GM19452 (cell line): Measurements from ENCODE around the gene PLBD2.

Source experiments
- ATAC-seq: cut with Tn5 transposase; IDR thresholded peaks from one replicate; pipeline ENCODE4 v1.9.1; 2021; ENCODE audit not compliant: unreplicated experiment

PLBD2 gene

DNA sequence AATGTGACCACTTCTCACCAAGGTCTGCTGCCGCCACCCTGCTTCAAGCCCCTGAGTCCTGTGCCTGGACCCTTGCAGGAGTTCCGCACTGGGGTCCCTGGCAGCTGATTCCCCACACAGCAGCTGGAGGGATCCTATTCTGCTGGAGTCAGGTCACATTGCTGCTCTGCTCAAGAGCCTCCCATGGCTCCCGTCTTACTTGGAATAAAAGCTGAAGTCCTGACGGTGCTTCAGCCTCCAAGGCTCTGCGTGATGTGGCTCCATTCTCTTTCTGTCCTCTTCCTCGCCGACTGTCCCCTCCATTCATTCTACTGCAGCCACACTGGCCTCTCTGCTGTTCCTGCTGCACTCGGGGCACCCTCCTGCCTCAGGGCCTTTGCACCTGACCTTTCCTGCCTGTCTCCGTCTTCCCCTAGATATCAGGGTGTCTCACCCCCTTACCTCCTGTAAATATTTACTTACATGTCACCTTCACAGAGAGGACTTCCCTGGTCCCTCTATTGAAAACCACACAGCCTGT is 56.2 kb downstream of the PLBD2 start:
- no peak for ATAC-seq

- no peak for ATAC-seq
These were observed 57.8 kb downstream of the PLBD2 start for GRCh38 chr12:113416091-113416754.

- no peak for ATAC-seq
These were observed 60.0 kb downstream of the PLBD2 start for GRCh38 chr12:113418213-113418879.

DNA sequence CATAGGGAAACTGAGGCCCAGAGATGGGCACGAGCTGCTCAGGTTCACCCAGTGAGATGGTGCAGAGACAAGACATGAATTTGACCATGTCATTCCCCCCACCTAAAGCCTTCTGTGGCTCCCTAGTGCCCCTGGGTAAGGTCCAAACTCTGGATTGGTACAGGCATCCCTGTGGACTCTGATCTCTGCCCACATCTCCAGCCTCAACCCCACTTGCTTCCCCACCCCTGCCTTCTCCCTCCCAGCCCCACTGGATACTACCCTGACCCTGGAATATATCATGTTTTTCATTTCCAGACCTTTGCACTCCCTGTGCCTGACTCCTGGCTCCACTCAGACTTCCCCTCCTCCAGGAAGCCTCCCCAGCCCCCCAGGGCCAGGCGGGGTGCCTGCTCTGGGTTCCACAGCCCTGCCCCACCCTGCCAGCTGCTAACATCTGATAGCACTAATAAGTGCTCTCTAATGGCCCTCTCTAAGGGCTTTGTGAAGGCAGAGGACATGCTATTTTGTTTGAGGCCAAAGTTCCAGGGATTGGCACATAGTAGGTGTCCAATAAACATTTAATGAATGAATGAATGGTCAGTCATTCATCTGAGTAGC is 62.7 kb downstream of the PLBD2 start:
- no peak for ATAC-seq

- ATAC-seq = peak; percentile 83
These were observed 63.9 kb downstream of the PLBD2 start, which contains the start of gene SDSL for GRCh38 chr12:113422030-113422885. Gene SDSL (plus strand): TSS chr12:113422380. CDS start chr12:113427983, 5,603 bp downstream.

DNA sequence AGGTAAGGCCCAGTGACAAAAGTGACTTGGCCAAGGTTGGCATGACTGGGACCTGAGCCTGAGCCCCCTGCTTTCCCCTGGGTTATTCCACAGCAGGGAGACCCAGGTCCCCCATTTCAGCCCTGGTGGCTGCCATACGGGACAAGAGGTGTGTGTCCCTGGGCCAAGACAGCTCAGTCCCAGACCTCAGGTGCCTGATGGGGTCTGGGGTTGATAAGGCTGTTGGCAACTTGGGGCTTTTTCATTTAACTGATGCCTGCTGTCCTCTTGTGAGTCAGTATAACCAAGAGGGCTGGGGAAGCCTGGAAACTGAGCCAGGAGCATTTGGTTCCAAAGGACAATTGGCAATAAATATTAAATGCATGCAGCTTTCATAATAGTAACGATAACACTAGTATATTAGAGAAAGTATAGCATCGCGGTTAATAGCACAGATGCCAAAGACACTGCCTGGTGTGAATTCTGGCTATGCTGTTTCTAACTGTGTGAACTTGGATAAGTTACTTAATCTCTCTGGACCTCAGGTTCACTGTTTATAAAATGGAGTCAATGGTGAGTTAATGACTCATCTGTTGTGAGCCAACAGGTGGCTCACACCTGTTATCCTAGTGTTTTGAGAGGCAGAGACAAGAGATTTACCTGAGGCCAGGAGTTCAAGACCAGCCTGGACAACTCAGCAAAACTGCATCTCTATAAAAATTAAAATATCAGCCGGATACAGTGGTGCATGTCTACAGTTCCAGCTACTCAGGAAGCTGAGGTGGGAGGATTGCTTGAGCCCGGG is 64.7 kb downstream of the PLBD2 start:
- no peak for ATAC-seq

DNA sequence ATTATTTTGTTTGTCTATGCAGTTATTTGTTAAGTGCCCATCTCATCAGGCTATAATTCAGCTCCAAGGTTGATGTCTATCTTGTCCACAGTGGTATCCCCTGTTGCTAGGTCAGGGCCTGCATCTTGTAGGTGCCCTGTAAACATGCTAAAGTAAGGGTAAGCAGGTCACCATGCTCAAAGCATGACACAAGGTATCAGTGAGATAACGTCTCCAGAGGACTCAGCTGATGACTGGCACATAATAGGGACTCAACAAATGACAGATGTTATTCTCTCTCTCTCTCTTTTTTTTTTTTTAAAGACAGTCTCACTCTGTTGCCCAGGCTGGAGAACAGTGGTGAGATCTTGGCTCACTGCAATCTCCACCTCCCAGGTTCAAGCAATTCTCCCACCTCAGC is 66.1 kb downstream of the PLBD2 start:
- ATAC-seq = no peak

DNA sequence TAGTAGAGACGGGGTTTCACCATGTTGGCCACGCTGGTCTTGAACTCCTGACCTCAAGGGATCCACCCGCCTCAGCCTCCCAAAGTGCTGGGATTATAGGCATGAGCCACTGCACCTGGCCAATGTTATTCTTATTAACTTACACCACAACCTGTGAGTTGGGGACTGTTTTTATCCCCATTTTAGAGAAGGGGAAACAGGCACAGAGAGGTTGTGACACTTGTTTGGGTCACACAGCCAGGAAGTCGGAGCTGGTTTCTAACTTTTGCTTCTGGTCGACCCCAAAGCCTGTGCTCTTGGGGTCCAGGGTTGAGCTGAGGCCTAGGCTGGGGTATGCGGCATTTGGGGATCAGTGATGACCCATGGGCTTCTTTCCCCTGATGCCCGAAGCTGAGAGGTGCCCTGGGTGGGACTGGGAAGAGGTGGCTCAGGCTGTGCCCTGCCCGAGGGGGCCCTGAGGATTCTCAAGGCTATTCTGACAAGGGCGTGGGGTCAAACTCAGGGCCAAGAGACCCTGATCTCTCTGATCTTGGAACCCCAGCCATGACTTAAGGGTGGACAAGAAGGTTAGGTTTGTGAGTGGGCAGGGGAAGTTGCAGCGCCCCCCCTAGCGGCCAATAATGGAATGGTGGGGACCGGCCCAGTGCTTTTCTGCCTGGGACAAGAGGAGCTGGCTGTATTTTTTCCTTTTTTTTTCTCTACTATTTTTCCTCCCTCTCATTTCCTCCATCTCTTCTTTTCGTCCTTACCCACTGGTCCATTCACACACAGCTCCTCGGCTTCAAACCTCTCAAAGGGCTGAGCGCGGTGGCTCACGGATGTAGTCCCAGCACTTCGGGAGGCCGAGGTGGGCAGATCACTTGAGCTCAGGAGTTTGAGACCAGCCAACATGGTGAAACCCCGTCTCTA is 66.8 kb downstream of the PLBD2 start:
- ATAC-seq = no peak

- ATAC-seq = no peak
These were observed 67.6 kb downstream of the PLBD2 start for GRCh38 chr12:113425960-113426453.

DNA sequence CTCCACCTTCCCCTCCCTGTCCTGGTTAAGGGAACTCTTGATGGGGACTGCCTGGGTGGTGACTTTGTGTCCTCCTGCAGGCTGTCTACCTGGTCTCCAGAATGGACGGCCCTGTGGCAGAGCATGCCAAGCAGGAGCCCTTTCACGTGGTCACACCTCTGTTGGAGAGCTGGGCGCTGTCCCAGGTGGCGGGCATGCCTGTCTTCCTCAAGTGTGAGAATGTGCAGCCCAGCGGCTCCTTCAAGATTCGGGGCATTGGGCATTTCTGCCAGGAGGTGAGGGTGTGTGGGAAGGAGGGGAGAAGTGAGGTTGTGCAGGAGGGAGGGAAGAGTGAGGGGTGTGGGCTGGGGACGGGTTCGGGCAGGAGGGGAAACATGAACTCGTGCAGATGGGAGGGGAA is 69.5 kb downstream of the PLBD2 start:
- ATAC-seq = no peak

DNA sequence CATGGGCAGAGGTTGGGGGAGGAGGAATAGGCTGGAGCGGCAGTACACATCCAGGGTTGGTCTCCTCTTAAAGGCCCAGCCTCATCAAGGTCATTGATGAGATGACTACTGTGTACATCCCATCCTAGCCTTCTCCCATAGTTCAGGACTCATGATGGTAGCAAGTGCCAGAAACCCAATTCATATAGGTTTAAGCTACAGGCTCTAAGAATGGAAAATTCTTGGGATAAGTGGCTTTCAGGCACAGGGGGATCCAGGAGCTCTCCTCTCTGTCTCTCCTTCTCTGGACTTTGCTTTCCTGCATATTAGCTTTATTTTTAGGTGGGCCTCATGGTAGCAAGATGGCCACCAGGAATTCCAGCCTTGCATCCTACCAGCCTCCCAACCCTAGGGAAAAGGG is 70.1 kb downstream of the PLBD2 start:
- no peak for ATAC-seq

DNA sequence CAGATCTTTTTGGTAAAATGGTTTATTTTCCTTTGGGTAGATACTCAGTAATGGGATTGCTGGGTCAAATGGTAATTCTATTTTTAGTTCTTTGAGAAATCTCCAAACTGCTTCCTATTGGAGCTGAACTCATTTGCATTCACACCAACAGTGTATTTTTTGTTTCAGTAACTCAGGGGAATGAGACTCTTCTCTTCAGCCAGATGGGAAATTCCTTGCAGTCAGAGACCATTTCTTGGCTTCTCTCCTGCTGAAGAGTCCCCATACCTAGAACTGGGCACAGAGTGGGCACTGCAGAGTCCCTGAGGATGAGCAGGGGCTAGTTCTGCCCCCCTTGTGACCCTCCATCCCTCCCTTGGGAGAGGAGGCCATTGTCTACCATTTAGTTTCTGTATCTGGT is 74.6 kb downstream of the PLBD2 start:
- ATAC-seq = no peak

- ATAC-seq = no peak
These were observed 77.0 kb downstream of the PLBD2 start for GRCh38 chr12:113435367-113435766.

GRCh38 chr12:113436586-113436985 is 78.2 kb downstream of the PLBD2 start:
- no peak for ATAC-seq

DNA sequence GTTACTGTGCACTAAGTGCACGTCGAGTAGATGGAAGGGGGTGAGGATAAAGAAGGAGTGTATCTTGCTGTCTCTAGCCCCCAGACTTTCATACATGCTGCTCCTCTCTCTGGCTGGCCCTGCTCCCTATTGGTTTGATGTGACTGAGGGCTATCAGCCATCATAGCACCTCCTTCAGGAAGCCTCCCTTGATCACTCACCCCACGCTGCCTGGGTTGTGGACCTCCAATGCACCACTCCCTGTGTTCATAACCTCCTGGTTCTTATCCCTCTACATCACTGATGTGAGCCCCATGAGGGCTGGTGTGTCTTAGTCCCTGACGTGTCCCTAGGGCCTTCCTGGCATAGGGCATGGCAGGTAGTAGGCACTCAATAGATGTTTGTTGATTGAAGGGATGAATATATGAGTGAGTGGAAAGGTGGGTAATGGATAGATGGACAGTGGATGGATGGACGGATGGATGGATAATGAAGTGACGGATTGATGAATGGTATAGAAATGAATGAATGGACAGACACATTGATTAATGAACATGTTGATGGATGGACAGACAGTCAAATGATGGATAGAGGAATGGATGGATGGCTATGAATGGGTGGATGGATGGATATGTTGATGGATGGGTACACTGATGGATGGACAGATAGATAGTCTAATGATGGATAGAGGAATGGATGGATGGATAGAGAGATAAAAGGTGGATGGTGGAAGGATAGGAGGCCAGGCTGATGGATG is 78.8 kb downstream of the PLBD2 start:
- no peak for ATAC-seq

- no peak for ATAC-seq
These were observed 79.3 kb downstream of the PLBD2 start for GRCh38 chr12:113437729-113438100.

DNA sequence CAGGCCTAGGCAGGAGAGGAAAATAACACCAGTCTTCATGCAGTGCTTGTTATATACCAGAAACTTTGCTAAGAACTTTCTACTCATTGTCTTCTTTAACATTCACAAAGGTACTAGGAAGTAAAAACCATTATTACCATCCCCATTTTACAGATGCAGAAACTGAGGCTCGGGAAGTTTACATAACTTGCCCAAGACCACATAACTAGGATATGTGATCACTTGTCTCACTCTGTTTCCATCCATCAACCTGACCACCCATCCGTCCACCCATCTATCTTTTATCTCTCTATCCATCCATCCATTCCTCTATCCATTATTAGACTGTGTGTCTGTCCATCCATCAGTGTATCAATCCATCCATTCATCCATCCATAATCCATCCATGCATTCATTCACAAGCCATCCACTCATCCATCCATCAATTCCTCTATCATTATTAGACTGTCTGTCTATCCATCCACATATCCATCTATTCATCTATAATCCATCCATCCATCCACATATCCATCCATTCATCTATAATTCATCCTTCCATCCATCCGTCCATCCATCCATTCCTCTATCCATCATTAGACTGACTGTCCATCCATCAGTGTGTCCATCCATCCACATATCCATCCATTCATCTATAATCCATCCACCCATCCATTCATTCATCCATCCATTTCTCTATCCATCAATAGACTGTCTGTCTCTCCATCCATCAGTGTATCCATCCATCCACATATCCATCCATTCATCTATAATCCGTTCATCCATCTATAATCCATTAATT is 80.3 kb downstream of the PLBD2 start:
- no peak for ATAC-seq

DNA sequence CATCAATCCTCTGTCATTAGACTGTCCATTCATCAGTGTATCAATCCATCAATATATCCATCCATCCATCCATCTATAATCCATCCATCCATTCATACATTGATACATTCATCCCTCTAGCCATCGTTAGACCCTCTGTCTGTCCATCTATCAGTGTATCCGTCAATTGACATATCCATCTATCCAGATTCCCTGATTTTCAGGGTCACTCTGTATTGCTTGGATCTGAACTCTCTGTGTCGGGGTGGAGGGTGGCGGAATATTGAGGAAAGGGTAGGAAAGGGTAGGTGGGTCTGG is 80.9 kb downstream of the PLBD2 start:
- no peak for ATAC-seq
